Stimulated activated CD4-positive, alpha-beta T cell treated with anti-CD3 and anti-CD28 coated beads, Interleukin-1b, Interleukin-23, amount 100 ng/mL, for 24 hours (primary cell): ENCODE measurements around the gene ERC1.
"Not testable (repeated sequence)": the region's sequence is repeated elsewhere in the genome, so short reads cannot be mapped to it uniquely, and the experiment has no call there.

Experiments used
- DNase-seq, 4 experiments: peaks; one replicate each; pipeline ENCODE4 v3.0.0-alpha.2; 2020; ENCODE audit warnings: low read depth in 4 of 4, low spot score in 1 of 4

Gene ERC1

DNA sequence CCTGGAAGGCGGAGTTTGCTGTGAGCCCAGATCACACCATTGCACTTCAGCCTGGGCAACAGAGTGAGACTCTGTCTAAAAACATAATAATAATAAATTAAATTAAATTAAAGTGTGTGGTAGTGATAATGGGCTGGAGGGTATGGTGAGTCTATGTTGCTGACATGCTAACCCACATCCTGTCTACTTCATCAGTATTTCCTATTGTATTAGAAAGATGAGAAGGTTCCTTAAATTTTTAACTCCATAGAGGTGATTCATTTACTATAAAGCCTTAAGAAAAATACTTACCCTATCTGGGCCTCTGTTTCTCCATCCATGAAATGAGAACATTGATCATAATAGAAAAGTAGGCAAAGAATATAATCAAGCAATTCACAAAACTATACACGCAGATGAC, 322.9 kb downstream of the ERC1 start:
- DNase-seq: no peak

DNA sequence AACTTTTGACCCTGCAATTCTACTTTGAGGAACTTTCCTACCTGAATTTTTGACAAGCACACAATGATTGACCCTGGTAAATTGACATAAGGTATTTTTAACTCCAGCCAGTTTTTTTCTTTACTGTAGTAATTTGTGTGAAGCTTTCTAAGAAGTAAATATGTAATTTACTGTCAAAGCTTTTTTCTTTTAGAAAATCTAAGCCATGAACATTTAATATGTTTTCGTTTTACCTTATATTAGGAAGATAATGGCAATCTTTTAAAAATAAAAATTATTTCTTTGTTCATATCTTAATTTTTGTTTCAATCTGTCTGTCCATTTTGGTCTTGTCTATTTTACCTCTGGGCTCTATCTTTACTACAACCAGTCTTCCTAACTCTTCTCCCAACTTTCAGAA, 323.5 kb downstream of the ERC1 start:
- no peak for DNase-seq

DNA sequence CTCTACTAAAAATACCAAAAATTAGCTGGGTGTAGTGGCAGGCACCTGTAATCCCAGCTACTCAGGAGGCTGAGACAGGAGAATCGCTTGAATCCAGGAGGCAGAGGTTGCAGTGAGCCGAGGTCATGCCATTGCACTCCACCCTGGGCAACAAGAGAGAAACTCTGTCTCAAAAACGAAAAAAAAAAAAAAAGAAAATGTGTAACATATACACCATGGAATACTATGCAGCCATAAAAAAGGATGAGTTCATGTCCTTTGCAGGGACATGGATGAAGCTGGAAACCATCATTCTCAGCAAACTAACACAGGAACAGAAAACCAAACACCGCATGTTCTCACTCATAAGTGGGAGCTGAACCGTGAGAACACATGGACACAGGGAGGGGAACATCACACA, 326.0 kb downstream of the ERC1 start:
- not testable (repeated sequence) for DNase-seq

DNA sequence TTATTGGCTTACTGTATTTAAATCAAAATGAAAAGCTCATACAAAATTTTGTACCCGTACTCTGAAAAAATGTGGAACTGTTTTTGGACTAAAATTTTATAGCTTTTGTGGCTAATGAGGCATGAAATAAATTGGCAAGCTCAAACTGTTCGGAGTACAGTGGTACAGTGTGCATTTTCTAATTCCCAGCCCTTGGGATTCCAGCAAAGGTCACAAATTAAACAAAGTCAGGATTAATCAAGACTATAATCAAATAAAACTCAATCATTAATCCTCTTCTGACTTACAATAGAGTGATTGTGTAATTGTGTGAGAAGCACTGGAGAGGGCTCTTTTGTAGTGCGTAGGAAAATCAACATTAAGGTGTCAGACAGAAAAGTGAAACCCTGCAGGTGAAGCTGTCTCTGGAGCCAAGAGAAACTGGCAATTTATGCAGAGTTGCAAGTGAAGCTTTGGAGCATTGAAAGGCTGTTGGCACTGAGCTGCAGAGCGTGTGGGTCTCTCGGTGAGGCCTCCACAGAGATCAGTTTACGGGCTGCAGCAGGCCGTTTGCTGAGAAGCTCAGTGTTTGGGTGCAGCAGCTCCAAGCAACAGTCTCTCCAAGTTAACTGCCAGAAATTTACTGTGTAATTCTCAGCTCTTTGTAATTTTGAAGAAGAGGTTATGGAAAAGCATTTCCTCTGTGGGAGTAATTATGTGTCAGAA, 327.5 kb downstream of the ERC1 start:
- no peak for DNase-seq

DNA sequence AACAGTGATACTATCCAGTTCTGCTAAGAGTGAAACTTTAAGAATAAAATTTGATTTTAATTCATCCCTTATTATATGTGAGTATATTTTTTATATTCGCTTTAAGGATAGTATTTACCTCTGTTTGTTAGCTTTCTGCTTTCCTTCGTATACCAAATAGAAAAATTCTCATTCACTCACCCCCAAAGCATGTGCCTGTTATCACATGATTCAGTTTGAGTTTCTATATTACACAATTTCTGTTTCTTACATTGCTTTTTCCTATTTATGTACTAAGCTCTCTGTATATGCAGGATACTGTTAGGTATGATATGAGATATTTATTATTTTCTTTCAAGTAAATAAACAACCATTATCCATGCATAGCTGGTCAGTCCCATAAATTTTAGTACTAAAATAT, 328.2 kb downstream of the ERC1 start:
- no peak for DNase-seq

DNA sequence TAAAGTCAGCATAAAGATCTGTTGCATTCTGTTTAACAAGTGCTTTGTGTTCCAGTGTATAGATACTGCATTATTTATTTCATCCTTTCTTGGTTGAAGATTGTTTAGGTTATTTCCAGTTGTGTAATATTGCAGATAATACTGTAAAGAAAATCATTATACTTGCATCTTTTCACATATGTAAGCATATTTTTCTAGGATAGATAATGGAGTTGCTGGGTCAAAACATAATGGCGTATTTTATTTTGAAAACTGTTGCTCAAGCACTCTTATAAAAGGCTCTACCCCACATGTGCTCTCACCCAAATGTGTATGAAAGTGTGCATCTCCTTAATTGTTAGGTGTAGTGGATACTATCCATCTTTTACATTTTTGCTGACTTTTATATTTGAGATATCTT, 329.0 kb downstream of the ERC1 start:
- DNase-seq: no peak

DNA sequence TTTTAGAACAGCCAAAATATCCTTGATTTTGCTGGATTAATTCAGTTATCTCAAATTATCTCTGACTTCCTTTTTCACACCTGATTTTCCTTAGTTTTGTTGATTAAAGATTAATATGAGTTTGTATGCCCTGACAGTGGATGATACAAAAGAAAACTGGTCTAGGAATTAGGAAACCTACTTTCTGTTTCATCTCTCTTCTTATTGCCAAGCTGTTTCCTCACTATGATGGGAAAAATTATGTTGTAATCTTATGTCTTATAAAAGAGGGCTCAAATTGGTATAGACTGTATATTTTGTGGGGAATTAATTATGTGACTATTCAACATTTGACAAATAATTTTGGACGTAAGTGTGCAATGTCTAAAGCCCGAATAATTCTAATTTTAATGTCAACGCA, 331.8 kb downstream of the ERC1 start:
- no peak for DNase-seq

DNA sequence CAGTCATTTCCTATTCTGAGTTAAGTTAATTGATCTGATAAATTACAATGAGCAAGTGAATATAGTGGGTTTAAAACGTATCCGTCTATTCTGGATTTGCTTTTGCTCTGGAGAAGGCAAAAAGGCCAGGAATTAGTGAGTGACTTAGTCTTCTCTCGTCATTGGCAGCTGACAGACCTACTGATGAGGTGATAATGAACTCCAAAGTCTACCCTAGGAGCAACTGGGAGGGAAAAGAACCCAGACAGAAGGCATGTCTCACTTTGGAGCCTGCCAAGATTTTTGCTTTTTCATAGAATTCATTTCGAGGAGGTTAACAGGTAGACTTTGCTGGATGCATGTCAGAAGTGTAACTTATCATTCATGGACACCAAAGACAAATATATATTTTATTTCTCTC, 333.1 kb downstream of the ERC1 start:
- no peak for DNase-seq

DNA sequence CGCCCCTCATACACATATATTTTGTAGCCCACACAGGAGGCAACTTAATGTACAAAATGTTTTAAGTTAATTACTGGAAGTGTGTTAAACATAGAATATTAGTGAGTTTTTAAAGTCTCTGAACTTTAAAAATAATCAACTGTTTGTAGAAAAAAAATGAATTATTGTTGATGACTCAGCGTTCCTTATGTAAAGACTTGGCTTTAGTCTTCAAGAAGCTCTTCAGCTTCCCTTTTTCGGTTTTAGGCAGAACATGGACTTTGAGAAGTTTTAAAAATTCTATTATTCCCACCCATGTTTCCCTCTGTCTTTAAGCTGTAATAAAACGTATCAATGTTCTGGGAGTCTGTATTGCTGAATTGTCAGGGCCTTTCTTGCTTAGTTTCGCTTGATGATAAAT, 333.9 kb downstream of the ERC1 start:
- no peak for DNase-seq

DNA sequence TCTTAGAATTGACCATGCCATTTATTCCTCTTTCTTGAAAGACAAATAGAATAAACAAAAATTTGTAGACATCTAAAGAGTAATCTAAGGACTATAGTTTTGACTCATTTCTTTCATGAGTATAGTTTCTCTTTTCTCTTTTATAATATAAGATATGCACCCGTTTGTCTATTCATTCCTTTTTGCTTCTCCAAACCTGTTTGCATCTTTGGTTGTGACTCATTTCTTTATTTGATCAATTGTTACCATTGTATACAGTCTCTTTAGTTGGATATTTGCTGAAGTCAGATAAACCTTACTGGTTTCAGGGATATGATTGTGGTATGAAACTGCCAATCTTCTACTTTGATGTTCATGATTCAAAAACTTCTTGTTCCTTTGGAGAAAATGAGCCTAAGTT, 334.6 kb downstream of the ERC1 start:
- no peak for DNase-seq

DNA sequence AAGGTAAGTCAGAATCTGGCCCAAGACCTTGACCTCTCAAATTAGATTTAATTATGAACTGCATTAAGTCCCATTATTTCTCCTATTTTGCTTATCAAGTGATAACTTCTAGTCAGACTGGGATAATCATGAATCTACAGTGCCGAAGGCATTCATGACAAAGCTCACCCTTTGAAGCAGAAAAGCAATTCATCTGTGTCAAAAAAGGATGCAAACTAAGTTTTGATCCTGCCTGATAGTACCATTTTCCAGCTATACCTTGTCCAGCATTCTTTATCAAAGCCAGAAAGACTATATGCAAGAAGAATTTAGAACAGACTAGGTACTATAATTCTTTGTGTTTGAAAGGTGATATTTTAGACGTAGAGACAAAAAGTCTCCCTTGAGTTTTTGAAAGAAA, 335.2 kb downstream of the ERC1 start:
- no peak for DNase-seq

DNA sequence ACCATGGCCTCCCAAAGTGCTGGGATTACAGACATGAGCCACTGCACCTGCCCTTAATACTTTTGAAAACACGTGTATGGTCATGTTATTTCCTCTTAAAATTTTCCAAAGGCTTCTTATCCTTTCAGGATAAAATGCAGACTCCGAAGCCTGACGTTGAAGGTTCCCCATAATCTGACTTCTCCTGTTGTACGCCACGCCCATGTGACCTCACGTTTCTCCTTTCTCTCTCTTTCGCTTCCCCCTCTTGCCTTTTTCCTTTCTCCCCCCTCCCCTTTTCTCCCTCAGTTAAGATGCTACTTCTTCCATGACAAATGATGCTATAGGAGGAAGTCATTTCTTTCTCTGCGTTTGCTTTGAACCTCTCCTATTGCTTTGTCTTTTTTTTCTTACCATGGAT, 337.4 kb downstream of the ERC1 start:
- no peak for DNase-seq

DNA sequence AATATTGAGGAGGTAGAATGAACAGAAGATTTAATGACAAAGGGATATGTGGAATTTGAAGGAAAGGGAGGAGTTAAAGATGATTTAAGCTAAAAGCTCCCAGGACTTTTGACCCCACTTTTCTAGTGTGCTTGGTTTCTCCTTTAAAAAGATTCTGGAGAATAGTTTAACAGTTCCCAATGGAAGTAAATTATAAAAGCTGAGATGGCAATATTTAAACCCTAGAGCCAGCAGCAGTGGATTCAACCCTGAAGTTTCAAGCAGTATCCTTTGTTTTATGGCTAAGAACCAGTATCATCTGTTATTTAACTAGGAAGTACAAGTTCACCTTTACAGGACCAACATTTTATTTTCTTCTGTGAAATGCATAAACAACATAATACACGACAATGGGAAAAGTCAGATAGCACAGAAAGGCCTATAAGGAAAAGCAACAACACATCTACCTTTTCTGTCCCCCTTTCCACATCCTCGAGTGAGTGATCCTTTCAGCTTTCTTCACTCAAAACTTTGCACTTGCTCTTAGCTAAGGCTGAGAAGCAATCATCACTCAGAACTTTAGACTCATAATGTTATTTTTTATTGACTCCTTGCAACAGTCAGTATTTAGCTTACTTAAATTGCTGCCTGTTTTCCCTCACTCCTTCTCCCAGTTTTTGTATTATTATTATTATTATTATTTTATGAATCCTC, 338.9 kb downstream of the ERC1 start:
- no peak for DNase-seq

DNA sequence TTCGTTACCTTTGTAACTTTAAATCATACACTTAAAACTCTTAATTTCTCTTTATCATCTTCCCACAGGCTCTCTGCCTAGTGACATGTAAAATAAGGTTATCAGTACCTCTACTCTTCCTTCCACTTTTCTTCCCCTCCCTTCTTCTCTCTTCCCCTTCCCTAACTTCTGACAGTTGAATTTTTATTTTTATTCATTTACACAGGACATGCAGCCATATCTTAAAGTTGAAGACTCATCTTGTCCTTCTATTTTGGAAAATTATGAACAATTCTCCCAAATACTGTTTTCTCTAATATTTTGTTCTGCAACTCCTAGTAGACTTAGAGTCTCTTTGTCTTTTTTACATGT, 339.4 kb downstream of the ERC1 start:
- no peak for DNase-seq

DNA sequence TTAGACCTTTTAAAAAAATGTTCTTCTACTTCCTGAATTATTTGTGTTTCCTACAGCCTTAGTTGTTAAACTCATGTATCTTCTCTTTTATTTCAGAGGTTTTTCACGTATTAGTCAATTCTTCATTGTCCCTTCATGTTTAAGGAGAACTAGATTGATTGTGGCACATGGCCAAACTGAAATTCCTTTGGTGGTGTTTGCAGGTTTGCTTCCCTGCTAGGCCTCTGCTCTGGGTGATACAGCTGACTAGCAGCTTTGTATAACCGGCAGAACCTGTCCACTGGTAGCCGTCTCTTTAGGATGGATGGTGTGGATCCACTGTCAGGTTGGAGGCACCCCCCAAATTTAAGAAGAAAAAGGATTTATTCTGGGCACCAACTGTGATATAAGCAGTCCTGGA, 341.3 kb downstream of the ERC1 start:
- no peak for DNase-seq

DNA sequence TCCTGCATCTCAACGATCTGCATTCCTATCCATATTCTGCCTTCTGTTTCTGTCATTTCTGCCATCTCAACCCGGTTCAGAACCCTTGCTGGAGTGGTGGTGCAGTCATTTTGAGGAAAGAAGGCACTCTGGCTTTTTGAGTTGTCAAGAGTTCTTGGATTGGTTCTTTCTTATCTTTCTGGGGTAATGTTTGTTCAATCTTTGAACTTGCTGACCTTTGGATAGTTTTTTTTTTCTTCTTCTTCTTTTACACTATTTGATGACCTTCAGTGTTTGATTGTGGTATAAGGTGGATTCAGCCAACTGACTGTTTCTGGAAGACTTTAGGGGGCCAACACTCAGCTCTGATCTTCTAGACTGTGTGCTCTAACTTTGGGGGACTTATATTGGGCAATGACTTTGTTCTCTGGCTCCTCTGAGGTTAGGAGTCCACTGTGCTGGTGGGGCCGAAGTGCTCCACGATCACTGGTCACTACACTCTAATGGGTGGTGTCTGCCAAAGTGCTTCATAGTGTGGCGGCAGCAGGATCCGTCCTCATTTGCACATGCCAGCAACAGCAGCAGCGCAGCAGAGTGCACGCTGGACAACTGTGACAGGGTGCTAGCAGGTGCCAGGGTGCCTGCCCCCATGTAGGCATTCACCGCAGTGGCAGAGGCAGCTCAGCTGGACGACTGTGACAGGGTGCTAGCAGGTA, 347.6 kb downstream of the ERC1 start:
- no peak for DNase-seq

DNA sequence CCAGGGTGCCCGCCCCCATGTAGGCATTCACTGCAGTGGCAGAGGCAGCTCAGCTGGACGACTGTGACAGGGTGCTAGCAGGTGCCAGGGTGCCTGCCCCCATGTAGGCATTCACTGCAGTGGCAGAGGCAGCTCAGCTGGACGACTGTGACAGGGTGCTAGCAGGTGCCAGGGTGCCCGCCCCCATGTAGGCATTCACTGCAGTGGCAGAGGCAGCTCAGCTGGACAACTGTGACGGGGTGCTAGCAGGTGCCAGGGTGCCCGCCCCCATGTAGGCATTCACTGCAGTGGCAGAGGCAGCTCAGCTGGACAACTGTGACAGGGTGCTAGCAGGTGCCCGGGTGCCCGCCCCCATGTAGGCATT, 348.1 kb downstream of the ERC1 start:
- not testable (repeated sequence) for DNase-seq

DNA sequence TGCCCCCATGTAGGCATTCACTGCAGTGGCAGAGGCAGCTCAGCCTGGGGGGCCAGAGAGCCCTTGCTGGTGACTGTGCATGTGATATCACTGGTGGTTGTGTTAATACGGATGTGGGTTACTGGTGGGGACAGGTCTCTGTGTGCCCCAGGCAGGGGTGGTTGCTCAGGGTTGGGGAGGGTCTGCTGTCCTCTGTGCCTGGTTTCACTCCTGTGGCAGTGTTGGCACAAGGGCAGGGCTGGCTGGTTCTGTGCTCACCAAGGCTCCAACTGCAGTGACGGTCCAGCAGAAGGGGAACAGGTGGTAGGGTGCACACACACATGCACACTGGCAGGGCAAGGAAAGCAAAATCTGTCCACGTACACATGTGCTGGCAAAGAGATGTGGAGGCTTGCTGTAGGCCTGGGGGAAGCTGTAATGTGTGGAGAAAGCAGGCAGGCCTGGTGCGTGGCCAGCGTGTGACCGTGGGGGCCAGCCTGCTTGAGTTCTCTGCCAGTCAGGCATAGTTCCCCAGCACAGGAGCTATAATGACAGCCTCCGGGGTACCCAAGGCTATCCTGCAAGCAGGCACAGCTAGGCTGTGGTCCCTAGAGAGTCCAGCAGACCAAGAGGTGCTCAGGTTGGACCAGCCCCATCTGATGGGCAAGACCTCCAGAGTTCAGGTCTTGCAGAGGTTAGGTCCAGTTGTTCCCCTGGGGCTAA, 348.7 kb downstream of the ERC1 start:
- no peak for DNase-seq

DNA sequence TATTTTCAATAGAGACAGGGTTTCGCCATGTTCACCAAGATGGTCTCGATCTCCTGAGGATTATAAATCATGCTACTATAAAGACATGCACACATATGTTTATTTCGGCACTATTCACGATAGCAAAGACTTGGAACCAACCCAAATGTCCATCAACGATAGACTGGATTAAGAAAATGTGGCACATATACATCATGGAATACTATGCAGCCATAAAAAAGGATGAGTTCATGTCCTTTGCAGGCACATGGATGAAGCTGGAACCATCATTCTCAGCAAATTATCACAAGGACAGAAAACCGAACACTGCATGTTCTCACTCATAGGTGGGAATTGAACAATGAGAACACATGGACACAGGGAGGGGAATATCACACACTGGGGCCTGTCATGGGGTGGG, 350.2 kb downstream of the ERC1 start:
- not testable (repeated sequence) for DNase-seq

DNA sequence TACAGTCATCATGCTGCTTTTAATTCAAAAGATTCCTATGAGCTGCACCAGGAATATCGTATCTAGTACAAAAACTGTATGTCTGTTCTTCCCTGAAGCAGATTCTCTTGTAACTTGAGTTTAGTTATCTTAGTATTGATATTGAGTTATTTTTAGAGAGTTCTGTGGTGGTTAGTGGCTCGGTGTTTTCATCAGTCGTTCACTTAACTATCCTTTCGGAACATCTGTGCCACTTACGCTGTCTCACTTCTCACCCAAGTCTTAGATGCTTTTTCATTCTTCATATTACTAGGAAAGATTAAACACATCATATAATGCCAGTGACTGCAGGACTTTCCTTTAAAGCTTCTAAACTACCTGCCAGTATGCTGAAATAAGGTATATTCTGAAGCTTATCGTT, 352.4 kb downstream of the ERC1 start:
- no peak for DNase-seq

DNA sequence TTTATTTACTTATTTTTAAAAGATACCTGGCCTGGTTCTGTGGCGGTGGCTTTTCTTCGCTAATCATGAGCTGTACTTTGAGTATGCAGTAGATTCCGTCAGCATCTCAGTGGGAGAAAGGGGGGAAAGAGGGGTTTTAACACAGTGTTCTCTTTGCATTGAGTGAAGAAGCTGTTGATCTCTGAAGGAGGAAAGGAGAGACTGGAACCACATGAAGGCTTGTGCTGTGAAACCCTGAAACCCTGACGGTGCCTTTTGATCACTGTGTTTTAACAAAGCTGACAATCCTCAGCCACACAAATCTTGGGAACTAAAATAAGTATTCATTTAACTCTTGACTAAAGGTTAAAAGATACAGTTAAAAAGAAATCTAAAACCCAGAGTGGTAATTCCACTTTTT, 353.2 kb downstream of the ERC1 start:
- DNase-seq: no peak

DNA sequence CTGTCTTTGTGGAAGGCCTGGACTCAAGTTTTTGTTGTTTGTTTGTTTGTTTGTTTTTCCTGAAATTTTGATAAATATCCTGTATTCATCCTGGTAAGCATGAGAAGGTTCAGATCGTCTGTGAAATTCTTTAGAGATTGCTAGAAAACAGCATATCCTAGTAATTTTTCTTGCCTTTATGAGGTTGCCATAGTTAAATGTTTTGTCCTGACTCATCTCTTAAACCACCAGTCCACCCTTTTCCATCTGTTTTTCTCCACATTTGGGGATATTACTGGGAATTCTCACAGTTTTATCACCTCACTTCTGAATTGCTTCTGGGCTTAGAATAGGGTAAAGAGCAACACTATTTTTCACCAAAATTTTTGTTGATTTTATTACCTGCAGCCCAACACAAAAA, 355.1 kb downstream of the ERC1 start:
- no peak for DNase-seq
